GM19463 (cell line): ENCODE data around the gene SMAD3.
A peak's percentile ranks its signal among the peaks of the same experiment; 100 is the strongest.
"Not testable (repeated sequence)": the region's sequence is repeated elsewhere in the genome, so short reads cannot be mapped to it uniquely, and the experiment has no call there.

ENCODE experiments used
- ATAC-seq: cut with Tn5 transposase; IDR thresholded peaks from one replicate; pipeline ENCODE4 v1.9.1; 2021; ENCODE audit warnings: mild to moderate bottlenecking, moderate library complexity; ENCODE audit not compliant: unreplicated experiment

Gene SMAD3

GRCh38 chr15:67065531-67066005, at the start of gene SMAD3:
TSS of gene SMAD3 (plus strand) at chr15:67065602. CDS start at chr15:67066155, 553 bp downstream.
- peak; percentile 62 for ATAC-seq

GRCh38 chr15:67017311-67017710, 48.1 kb upstream of the SMAD3 start:
- ATAC-seq = no peak

GRCh38 chr15:67018026-67018425, 47.4 kb upstream of the SMAD3 start:
- no peak for ATAC-seq

DNA sequence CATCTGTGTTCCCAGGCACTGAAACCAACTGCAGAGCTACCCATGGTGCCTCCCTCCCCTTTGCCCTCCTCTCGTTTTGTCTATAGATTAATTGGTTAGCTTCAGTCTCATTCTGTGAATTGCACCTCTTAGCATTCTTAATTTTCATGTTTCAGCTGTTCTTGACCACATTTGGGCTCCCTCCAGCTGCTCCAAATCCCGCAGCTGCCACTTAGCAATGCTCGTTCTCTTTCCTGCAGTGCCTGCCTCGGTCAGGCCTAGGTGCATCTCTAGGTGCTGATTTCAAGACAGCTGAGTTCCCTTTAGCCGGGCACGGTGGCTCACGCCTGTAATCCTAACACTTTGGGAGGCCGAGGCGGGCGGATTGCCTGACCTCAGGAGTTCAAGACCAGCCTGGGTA, 47.0 kb upstream of the SMAD3 start:
- ATAC-seq = no peak

GRCh38 chr15:67019069-67019468, 46.3 kb upstream of the SMAD3 start:
- ATAC-seq = no peak

GRCh38 chr15:67019884-67020520, 45.4 kb upstream of the SMAD3 start:
- no peak for ATAC-seq

- not testable (repeated sequence) for ATAC-seq
Measured at GRCh38 chr15:67020668-67021067, 44.7 kb upstream of the SMAD3 start.

DNA sequence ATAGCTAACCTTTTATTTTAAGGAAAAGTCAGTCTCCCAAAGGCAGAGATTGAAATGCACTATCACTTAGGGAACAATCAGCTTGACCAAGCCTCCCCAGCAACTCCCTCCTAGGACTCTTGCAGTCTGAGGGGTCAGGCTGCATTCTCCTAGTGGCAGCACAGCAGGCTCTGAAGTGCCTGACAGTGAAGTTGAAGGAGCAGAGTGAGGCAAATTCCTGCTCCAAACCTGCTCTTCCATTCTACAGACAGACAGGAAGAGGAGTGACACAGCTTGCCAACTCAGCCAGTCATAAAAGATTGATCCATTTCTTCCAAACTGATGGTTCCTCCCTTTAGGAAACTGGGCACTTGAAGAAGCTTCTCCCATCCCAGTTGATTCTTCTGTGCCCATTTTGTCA, 43.9 kb upstream of the SMAD3 start:
- no peak for ATAC-seq

DNA sequence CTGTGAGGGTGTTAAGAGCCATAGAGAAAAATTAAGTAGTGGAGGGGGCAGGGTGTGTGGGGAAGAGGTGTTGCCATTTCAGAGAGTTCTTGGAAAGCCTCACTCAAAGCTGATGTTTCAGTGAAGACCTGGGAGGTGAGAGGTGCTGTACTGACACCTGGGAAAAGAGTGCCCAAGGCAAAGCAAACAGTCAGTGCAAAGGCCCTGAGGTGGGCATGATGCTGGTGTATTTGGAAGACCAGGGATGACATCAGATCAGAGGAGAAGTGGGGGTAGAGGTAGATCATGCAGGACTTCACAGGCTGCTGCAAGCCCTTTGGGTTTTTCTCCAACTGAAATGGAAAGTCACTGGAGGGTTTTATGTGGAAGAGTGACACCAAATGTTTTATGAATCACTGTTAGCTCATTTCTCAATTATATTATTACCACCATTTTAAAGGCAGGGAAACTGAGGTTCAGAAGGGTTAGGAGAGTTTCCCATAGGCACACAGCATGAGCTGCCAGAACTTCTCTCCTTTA, 42.8 kb upstream of the SMAD3 start:
- ATAC-seq = no peak

DNA sequence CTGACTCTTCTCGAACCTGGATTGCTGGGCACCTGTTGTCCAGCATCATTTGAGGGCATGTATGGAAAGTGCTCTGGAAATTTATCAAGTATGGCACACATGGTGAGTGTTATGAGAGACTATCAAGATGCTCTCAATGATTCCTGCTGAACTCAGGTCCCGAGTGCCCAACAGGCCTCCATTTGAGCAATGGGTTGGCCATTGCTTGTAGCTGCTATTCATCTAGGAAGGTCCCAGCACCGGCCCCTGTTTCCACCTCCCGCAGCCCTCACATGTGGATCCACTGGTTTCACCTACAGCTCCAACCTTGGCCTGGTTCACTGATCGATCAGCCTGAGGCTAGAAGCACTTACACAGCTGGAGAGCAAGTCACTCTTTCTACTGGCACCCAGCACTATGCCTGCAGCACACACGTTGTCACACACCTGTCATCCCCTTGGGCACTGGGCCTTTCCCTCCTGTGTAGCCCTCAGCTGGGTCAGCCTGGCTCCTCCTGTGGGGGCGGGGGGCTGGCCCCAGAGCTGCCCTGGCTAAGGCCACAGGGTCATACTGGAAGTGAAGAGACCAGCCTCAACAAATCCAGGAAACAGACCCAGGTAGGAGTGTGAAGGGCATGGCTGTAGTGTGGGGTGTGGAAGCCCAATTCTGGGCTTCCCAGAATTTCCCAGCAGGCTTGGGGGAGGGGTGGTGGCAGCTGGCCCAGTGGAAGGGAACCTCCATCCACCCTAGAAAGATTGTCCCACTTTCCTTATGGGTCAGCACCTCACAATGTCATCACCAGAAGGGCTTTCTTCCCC, 41.7 kb upstream of the SMAD3 start:
- no peak for ATAC-seq

GRCh38 chr15:67024314-67024997, 40.9 kb upstream of the SMAD3 start:
- ATAC-seq = no peak

DNA sequence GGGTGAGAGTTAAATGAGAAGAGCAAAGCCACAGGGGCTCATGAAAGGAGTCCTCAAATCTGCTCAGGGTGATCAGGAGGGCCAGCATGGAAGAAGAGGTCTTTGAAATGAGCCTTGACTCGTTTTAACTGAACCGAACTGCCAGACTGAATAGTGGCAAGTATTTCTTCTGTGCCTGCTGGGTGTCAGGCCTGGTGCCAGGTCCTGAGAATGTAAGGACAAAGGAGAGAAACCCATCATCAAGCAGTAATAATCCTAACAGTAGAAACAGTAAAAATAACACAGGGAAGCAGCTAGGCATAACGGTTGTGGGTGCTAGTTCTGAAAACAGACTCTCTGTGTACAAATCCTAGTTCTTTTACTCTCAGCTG, 40.4 kb upstream of the SMAD3 start:
- ATAC-seq = no peak

DNA sequence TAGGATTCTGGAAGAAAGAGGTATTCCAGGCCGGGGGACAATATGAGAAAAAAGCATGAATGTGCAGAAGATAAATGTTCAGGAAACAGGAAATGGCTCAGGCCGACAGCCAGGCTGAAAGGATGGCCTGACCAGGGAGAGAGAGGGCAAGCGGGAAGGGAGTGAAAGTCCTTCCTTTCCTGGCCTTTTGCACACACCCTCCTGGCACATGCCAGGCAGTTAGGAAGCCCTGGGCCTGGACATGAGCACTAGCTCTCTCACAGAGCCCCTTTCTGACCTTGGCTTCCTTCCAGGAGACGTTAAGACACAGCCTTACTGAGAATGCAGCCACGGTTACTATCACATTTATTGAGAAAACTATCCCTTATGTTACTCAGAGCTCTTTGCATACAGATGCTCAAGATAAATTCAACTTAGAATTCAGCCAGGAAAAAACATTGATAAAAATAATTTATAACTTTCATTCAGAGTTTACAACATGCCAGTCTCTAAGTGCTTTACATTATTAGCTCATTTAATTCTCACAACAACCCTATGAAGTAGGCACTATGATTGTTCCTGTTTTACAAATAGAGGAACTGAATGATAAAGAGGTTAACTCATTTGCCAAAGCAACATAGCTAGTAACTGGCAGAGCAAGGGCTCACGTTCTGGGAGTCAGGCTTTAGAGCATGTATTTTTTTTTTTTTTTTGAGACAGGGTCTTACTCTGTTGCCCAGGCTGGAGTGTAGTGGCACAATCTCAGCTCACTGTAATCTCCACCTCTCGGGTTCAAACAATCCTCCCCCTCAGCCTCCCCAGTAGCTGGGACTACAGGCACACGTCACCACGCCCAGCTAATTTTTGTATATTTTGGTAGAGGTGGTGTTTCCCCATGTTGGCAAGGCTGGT, 39.4 kb upstream of the SMAD3 start:
- no peak for ATAC-seq

- no peak for ATAC-seq
Measured at GRCh38 chr15:67026610-67026967, 38.8 kb upstream of the SMAD3 start.

- ATAC-seq = not testable (repeated sequence)
Measured at GRCh38 chr15:67028440-67028839, 37.0 kb upstream of the SMAD3 start.

- no peak for ATAC-seq
Measured at GRCh38 chr15:67030036-67030762, 35.2 kb upstream of the SMAD3 start.

DNA sequence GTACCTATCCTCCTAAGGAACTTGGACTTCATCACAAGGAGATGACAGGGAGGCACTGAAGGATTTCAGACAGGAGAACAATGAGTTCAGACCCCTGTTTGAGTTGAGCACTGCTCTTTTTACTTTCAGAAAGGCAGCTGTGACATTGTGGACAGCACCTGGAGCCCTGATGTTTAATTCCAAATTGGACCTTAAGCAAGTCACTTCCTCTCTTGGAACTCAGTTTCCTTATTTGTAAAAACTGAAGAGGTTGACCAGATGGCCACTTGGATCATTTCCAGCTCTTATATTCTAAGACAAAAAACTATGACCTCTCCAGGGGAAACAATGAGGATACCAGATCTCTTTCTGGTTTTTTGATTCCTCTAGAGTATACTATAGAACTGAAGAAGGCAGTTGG, 34.1 kb upstream of the SMAD3 start:
- no peak for ATAC-seq

DNA sequence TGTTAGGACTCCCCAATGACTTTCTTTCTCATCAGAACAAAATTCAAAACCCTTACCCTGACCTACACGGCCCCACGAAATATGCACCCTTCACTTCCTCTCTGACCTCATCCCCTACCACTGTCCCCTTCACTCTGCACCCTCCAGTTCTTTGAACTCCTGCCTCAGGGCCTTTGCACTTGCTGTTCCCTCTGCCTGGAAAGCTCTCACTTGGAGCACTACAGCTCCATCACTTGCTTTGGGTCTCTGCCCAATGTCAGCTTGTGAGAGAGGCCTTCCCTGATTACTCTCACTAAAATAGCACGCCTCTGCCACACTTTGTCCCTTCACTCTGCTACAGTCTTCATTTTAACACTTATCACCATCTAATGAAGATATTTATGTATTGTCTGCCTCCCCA, 32.8 kb upstream of the SMAD3 start:
- ATAC-seq = no peak

- ATAC-seq = no peak
Measured at GRCh38 chr15:67033012-67033411, 32.4 kb upstream of the SMAD3 start.

DNA sequence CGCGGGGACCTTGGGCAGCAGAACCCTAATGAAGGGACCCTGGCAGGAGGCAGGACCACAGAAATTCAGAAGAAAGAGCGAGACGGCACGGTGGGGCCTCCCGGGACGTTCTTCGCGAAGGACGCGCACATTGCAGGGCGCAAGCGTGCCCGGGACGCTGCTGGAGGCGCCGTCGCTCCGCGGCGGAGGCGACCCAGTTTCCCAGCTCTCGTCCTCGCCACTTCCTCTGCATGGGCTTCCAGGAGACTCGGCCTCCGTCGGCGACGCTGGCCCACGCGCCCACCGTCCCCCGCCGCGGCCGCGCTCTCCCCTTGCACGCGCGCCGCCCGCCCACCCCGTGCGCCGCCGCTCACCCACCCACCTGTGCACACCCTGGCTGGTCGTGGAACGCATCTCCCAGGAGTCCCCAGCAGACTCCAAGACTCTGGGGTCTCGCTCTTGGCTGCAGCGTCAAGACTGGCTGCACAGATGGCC, 31.8 kb upstream of the SMAD3 start:
- ATAC-seq = no peak
